Neural progenitor cell (in vitro differentiated cells): ENCODE data around the gene FRAS1.

ENCODE experiments used
- EZH2 ChIP-seq: fragments of 200-600 bp; sonication (generic); IDR thresholded peaks from 2 replicates; pipeline ENCODE4 v1.6.1; 2017; ENCODE audit warnings: antibody characterized with exemption, mild to moderate bottlenecking, moderate library complexity
- EZH2phosphoT487 ChIP-seq: fragments of 200-600 bp; sonication (generic); IDR thresholded peaks from 2 replicates; pipeline ENCODE4 v1.6.1; 2017; ENCODE audit warnings: antibody characterized with exemption
- TF ChIP-seq, protein P1 (sequence below): fragments of 200-600 bp; sonication (generic); IDR thresholded peaks from 2 replicates; pipeline ENCODE4 v1.5.1; 2017; ENCODE audit warnings: antibody characterized with exemption, mild to moderate bottlenecking

DNA sequence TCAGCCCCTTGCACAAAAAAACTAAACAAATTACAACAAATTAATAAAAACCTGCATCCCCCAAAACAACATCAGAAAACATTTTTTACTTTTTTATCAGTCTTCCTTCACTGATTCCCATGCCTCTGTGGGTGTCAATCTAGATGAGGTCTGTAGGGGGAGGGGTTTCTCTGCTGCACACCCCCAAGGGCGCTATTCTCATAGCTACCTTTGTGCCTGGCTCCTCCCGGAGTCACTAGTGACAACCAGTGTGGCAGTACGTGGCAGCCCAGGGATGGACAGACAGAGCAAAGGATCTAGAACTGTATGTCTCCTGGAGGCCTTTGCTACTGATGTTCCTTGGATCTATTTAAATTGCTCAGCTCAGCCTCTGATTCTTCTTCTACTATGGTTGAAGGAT, 266.3 kb downstream of the FRAS1 start:
- TF ChIP-seq EZH2 (no peak), EZH2phosphoT487 (no peak)
- TF ChIP-seq, protein P1, sequence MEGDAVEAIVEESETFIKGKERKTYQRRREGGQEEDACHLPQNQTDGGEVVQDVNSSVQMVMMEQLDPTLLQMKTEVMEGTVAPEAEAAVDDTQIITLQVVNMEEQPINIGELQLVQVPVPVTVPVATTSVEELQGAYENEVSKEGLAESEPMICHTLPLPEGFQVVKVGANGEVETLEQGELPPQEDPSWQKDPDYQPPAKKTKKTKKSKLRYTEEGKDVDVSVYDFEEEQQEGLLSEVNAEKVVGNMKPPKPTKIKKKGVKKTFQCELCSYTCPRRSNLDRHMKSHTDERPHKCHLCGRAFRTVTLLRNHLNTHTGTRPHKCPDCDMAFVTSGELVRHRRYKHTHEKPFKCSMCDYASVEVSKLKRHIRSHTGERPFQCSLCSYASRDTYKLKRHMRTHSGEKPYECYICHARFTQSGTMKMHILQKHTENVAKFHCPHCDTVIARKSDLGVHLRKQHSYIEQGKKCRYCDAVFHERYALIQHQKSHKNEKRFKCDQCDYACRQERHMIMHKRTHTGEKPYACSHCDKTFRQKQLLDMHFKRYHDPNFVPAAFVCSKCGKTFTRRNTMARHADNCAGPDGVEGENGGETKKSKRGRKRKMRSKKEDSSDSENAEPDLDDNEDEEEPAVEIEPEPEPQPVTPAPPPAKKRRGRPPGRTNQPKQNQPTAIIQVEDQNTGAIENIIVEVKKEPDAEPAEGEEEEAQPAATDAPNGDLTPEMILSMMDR = no peak
